HepG2 (cell line): ENCODE measurements around the gene FXYD4.

Experiments
- BHLHE40 ChIP-seq: IDR thresholded peaks from 2 replicates; pipeline ENCODE4 v1.6.1; 2011; ENCODE audit warnings: low read length, improper control_type of control experiment
- CBX5 ChIP-seq: sonication (generic); formaldehyde crosslinking; IDR thresholded peaks from 2 replicates; pipeline ENCODE4 v1.4.0; 2020; ENCODE audit warnings: missing genetic modification reagents, borderline replicate concordance
- EHMT2 ChIP-seq: fragments of 200-600 bp; sonication (generic); IDR thresholded peaks from 2 replicates; pipeline ENCODE4 v1.7.0; 2017; ENCODE audit warnings: antibody characterized with exemption, low read depth, low read length, borderline replicate concordance
- HDAC6 ChIP-seq: fragments of 200-600 bp; sonication (generic); IDR thresholded peaks from 2 replicates; pipeline ENCODE4 v1.7.0; 2017; ENCODE audit warnings: mild to moderate bottlenecking, antibody characterized with exemption, low read length, low read depth
- KLF6 ChIP-seq: IDR thresholded peaks from 2 replicates; pipeline ENCODE4 v1.8.0; 2016; ENCODE audit warnings: missing biosample characterization, missing genetic modification reagents
- MTA3 ChIP-seq: sonication (generic); formaldehyde crosslinking; IDR thresholded peaks from 2 replicates; pipeline ENCODE4 v1.4.0; 2020; ENCODE audit warnings: missing genetic modification reagents
- PRMT3 ChIP-seq: sonication (generic); formaldehyde crosslinking; IDR thresholded peaks from 2 replicates; pipeline ENCODE4 v1.8.1; 2022; ENCODE audit warnings: low read depth, mild to moderate bottlenecking, moderate library complexity, missing genetic modification reagents, borderline replicate concordance
- YY1 ChIP-seq: IDR thresholded peaks from 2 replicates; pipeline ENCODE4 v1.6.1; 2011; ENCODE audit warnings: low read length, low read depth, moderate library complexity, mild to moderate bottlenecking; ENCODE audit not compliant: insufficient read depth, insufficient replicate concordance
- ZNF468 ChIP-seq: sonication (generic); formaldehyde crosslinking; IDR thresholded peaks from 2 replicates; pipeline ENCODE4 v1.8.0; 2022; ENCODE audit warnings: mild to moderate bottlenecking, moderate library complexity, missing genetic modification reagents
- TF ChIP-seq, protein P1 (sequence below): sonication (generic); formaldehyde crosslinking; IDR thresholded peaks from 2 replicates; pipeline ENCODE4 v1.4.0; 2020; ENCODE audit warnings: missing genetic modification reagents
- TF ChIP-seq, protein P2 (sequence below): sonication (generic); formaldehyde crosslinking; IDR thresholded peaks from 2 replicates; pipeline ENCODE4 v1.5.0; 2020; ENCODE audit warnings: mild to moderate bottlenecking, missing genetic modification reagents, moderate library complexity
- TF ChIP-seq, protein P3 (sequence below): sonication (generic); formaldehyde crosslinking; conservative IDR thresholded peaks from 2 replicates; pipeline ENCODE4 v1.8.0; 2022; ENCODE audit warnings: low read depth, missing genetic modification reagents

DNA sequence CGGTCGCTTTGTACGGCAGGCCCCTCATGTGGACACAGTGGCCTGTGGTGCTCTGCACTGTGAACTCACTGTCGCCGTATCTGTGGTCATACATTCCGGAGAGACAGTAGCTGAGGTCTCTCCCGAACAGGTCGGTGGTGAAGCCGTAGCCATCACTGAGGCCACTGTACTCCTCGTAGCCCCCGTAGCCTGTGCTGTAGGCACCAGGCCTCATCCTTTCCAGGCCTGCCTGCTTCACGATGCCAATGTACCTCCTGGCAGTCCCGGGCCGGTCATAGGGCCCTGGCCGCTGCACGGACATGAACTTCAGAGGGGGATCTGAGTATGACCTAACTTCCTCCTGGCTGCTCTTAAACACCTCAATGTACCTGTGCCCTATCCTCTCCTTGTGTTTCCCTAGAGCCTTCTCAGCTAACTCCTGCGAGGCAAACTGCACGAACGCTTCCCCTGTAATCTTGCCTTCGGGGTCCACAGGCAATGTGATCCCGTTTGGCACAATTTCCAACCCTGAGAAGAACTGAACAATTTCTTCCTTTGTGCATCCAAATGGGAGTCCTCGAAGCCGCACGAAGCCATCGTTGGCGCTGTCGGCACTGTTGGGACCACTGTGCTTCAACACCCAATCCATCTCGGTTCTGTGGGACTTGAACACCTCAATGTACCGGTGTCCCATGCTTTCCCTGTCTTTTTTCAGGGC lies 15.7 kb downstream of the FXYD4 start:
- TF ChIP-seq HDAC6 = no peak
- TF ChIP-seq, protein P1, sequence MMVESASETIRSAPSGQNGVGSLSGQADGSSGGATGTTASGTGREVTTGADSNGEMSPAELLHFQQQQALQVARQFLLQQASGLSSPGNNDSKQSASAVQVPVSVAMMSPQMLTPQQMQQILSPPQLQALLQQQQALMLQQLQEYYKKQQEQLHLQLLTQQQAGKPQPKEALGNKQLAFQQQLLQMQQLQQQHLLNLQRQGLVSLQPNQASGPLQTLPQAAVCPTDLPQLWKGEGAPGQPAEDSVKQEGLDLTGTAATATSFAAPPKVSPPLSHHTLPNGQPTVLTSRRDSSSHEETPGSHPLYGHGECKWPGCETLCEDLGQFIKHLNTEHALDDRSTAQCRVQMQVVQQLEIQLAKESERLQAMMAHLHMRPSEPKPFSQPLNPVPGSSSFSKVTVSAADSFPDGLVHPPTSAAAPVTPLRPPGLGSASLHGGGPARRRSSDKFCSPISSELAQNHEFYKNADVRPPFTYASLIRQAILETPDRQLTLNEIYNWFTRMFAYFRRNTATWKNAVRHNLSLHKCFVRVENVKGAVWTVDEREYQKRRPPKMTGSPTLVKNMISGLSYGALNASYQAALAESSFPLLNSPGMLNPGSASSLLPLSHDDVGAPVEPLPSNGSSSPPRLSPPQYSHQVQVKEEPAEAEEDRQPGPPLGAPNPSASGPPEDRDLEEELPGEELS (CRISPR knock-in tag) = no peak
- no peak for TF ChIP-seq MTA3 (CRISPR knock-in tag)
- TF ChIP-seq ZNF468 (CRISPR knock-in tag) = no peak
- no peak for TF ChIP-seq EHMT2
- TF ChIP-seq, protein P2, sequence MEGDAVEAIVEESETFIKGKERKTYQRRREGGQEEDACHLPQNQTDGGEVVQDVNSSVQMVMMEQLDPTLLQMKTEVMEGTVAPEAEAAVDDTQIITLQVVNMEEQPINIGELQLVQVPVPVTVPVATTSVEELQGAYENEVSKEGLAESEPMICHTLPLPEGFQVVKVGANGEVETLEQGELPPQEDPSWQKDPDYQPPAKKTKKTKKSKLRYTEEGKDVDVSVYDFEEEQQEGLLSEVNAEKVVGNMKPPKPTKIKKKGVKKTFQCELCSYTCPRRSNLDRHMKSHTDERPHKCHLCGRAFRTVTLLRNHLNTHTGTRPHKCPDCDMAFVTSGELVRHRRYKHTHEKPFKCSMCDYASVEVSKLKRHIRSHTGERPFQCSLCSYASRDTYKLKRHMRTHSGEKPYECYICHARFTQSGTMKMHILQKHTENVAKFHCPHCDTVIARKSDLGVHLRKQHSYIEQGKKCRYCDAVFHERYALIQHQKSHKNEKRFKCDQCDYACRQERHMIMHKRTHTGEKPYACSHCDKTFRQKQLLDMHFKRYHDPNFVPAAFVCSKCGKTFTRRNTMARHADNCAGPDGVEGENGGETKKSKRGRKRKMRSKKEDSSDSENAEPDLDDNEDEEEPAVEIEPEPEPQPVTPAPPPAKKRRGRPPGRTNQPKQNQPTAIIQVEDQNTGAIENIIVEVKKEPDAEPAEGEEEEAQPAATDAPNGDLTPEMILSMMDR (CRISPR knock-in tag) = no peak
- TF ChIP-seq PRMT3 (CRISPR knock-in tag) = no peak
- TF ChIP-seq YY1 = no peak
- no peak for TF ChIP-seq KLF6 (CRISPR knock-in tag)
- no peak for TF ChIP-seq BHLHE40
- no peak for TF ChIP-seq CBX5 (CRISPR knock-in tag)
- TF ChIP-seq, protein P3, sequence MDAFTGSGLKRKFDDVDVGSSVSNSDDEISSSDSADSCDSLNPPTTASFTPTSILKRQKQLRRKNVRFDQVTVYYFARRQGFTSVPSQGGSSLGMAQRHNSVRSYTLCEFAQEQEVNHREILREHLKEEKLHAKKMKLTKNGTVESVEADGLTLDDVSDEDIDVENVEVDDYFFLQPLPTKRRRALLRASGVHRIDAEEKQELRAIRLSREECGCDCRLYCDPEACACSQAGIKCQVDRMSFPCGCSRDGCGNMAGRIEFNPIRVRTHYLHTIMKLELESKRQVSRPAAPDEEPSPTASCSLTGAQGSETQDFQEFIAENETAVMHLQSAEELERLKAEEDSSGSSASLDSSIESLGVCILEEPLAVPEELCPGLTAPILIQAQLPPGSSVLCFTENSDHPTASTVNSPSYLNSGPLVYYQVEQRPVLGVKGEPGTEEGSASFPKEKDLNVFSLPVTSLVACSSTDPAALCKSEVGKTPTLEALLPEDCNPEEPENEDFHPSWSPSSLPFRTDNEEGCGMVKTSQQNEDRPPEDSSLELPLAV = no peak
